Measurements from ENCODE around the gene FARP2. TPM values are rescaled to one million over a fixed set of nuclear protein-coding genes. Genes with fewer than 3 reads are reported as not detected.

FARP2 gene
- total RNA-seq, 1 experiment from 2014 or later = 49.3 TPM

DNA sequence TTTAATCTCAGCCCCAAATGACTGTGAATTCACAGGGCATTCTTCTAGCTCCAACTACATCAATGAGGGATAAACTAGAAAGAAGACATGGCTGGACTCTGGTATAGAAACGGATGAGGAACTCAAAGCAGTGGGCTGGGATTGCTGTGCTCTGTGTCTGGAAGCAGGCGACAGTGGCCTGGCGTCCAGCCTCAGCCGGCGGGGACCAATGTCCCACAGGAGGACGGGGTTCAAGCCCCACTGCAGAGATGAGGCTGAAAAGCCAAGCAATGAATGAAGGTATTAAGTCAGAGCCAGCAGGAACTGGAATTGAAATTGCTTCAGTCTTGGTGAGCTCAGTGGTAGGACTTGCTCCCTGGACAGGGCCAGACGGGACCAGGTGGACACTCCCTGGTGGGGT lies 178.2 kb downstream of the FARP2 start:
- H3K79me2 ChIP-seq (ENCODE audit: insufficient read depth, low read length) = no peaks in the 10 kb centered on the region
- no peaks in the 10 kb centered on the region for H3K9me3 ChIP-seq (ENCODE audit: control insufficient read depth in 1 of 2, insufficient read depth in 1 of 2, low read depth in 1 of 2, low read length in 2 of 2)
- no peak for DNase-seq (ENCODE audit: low read depth, low spot score)
- TF ChIP-seq, protein P1, sequence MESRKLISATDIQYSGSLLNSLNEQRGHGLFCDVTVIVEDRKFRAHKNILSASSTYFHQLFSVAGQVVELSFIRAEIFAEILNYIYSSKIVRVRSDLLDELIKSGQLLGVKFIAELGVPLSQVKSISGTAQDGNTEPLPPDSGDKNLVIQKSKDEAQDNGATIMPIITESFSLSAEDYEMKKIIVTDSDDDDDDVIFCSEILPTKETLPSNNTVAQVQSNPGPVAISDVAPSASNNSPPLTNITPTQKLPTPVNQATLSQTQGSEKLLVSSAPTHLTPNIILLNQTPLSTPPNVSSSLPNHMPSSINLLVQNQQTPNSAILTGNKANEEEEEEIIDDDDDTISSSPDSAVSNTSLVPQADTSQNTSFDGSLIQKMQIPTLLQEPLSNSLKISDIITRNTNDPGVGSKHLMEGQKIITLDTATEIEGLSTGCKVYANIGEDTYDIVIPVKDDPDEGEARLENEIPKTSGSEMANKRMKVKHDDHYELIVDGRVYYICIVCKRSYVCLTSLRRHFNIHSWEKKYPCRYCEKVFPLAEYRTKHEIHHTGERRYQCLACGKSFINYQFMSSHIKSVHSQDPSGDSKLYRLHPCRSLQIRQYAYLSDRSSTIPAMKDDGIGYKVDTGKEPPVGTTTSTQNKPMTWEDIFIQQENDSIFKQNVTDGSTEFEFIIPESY (IDR thresholded peaks at IDR 0.05; ENCODE audit: extremely low read depth, insufficient replicate concordance, low read length) = no peak
- no peak for TF ChIP-seq SRF (IDR thresholded peaks at IDR 0.05; ENCODE audit: low read depth)
- TF ChIP-seq EGR1 (IDR thresholded peaks at IDR 0.05; ENCODE audit: low read depth) = no peak
- TF ChIP-seq, protein P2, sequence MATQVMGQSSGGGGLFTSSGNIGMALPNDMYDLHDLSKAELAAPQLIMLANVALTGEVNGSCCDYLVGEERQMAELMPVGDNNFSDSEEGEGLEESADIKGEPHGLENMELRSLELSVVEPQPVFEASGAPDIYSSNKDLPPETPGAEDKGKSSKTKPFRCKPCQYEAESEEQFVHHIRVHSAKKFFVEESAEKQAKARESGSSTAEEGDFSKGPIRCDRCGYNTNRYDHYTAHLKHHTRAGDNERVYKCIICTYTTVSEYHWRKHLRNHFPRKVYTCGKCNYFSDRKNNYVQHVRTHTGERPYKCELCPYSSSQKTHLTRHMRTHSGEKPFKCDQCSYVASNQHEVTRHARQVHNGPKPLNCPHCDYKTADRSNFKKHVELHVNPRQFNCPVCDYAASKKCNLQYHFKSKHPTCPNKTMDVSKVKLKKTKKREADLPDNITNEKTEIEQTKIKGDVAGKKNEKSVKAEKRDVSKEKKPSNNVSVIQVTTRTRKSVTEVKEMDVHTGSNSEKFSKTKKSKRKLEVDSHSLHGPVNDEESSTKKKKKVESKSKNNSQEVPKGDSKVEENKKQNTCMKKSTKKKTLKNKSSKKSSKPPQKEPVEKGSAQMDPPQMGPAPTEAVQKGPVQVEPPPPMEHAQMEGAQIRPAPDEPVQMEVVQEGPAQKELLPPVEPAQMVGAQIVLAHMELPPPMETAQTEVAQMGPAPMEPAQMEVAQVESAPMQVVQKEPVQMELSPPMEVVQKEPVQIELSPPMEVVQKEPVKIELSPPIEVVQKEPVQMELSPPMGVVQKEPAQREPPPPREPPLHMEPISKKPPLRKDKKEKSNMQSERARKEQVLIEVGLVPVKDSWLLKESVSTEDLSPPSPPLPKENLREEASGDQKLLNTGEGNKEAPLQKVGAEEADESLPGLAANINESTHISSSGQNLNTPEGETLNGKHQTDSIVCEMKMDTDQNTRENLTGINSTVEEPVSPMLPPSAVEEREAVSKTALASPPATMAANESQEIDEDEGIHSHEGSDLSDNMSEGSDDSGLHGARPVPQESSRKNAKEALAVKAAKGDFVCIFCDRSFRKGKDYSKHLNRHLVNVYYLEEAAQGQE (IDR thresholded peaks at IDR 0.05; ENCODE audit: low read depth) = no peak
- TF ChIP-seq EZH2phosphoT487 (IDR thresholded peaks at IDR 0.05; ENCODE audit: borderline replicate concordance) = no peak
- no peak for TF ChIP-seq JUND (IDR thresholded peaks at IDR 0.05)
- no peak for TF ChIP-seq CBX3 (IDR thresholded peaks at IDR 0.05; ENCODE audit: low read depth)
- no peak for TF ChIP-seq ZNF274 (IDR thresholded peaks at IDR 0.05; ENCODE audit: low read depth, low read length)
- TF ChIP-seq ATF3 (IDR thresholded peaks at IDR 0.05) = no peak
- TF ChIP-seq SIN3A (IDR thresholded peaks at IDR 0.05; ENCODE audit: low read depth) = no peak
- no peak for TF ChIP-seq TCF7L2 (IDR thresholded peaks at IDR 0.05; ENCODE audit: borderline replicate concordance, extremely low read depth, insufficient read depth, insufficient read length)
- no peak for TF ChIP-seq POLR2AphosphoS5 (IDR thresholded peaks at IDR 0.05; ENCODE audit: low read depth, low read length)
- no peak for TF ChIP-seq POLR2A (IDR thresholded peaks at IDR 0.05; ENCODE audit: borderline replicate concordance, extremely low read depth, insufficient read depth, insufficient read length)
- TF ChIP-seq CEBPB (IDR thresholded peaks at IDR 0.05; ENCODE audit: low read depth) = no peak
- no peak overlapping the region for H3K27ac ChIP-seq (ENCODE audit: low read depth, low read length)
- no peak overlapping the region for H3K4me3 ChIP-seq (replicated peaks in 1 of 2; ENCODE audit: low read depth in 1 of 2, low read length in 2 of 2)
- H2AFZ ChIP-seq (ENCODE audit: low read depth, low read length, poor library complexity, severe bottlenecking) = no peak overlapping the region
- no peak overlapping the region for H3K4me2 ChIP-seq (ENCODE audit: low read length)
- no peaks in the 10 kb centered on the region for H3K9me2 ChIP-seq (ENCODE audit: insufficient read depth)
- no peaks in the 10 kb centered on the region for H3K27me3 ChIP-seq (ENCODE audit: insufficient read depth, low read length)
- BruUV-seq (replicated peaks) = no TSS peak
- no peak overlapping the region for H3K9ac ChIP-seq (ENCODE audit: low read length)
- POLR2A ChIA-PET = no interaction called here
- CTCF ChIA-PET = no interaction called here
- no peaks in the 10 kb centered on the region for H4K20me1 ChIP-seq (ENCODE audit: insufficient read depth)
- H3K4me1 ChIP-seq (ENCODE audit: control insufficient read depth in 1 of 2, insufficient read depth in 2 of 2, low read length in 2 of 2) = no peaks in the 10 kb centered on the region
- RAD21 ChIA-PET (ENCODE audit: low non-redundant PET in 1 of 2, low total read pairs in 2 of 2, uncharacterized antibody in 2 of 2, unreplicated experiment in 2 of 2) = no interaction called here
- H3K36me3 ChIP-seq (ENCODE audit: control insufficient read depth in 1 of 2, insufficient read depth in 2 of 2, low read length in 2 of 2) = no peaks in the 10 kb centered on the region
- intact Hi-C loops (cut with micrococcal nuclease) = no loop called here
- no peak for ATAC-seq

All from HCT116 (cell line).